Spinal cord (tissue), 10 donors: Measurements from ENCODE around the gene C4orf50. TPM values are rescaled to one million over a fixed set of nuclear protein-coding genes. Genes with fewer than 3 reads are reported as not detected.

Experiments
- DNase-seq, 6 donors: peaks; one replicate each; pipeline versions ENCODE4 v3.0.0 to v3.0.0-alpha.2; 2013 to 2015; ENCODE audit warnings: low spot score in 6 of 6, low read depth in 4 of 6
- H3K27ac ChIP-seq: one replicate; pipeline ENCODE4 v1.5.1; 2013; ENCODE audit warnings: low read depth, low read length, control low read depth
- H3K27me3 ChIP-seq: one replicate; pipeline ENCODE4 v1.6.1; 2013; ENCODE audit warnings: low read length; ENCODE audit not compliant: control insufficient read depth, insufficient read depth
- H3K36me3 ChIP-seq: one replicate; pipeline ENCODE4 v1.6.1; 2013; ENCODE audit warnings: low read length; ENCODE audit not compliant: control insufficient read depth, insufficient read depth
- H3K4me1 ChIP-seq: one replicate; pipeline ENCODE4 v1.6.1; 2013; ENCODE audit warnings: low read length; ENCODE audit not compliant: control insufficient read depth, insufficient read depth
- H3K4me3 ChIP-seq: one replicate; pipeline ENCODE4 v1.5.1; 2013; ENCODE audit warnings: low read depth, low read length, control low read depth
- H3K9me3 ChIP-seq: one replicate; pipeline ENCODE4 v1.6.1; 2013; ENCODE audit warnings: low read length; ENCODE audit not compliant: control insufficient read depth, insufficient read depth
- WGBS: methylation state at CpG from one replicate; pipeline ENCODE4 v1.1.5; 2013; ENCODE audit warnings: missing lambda C conversion rate; ENCODE audit not compliant: insufficient coverage; 5-methylcytosine and 5-hydroxymethylcytosine counted together
- polyA plus RNA-seq, 2 donors: library from polyadenylated mRNA; unstranded; fragments of 120-200 nt; gene quantifications; one replicate each; pipeline ENCODE4 v1.2.1, GENCODE V29; 2013; ENCODE audit not compliant: insufficient read length in 2 of 2
- total RNA-seq, 2 donors: library from RNA; depleted of rRNA in 1 of 2; stranded (reverse); fragments of 120-200 nt in 1 of 2; fragments of >200 nt in 1 of 2; gene quantifications; one replicate each; pipeline versions ENCODE4 v1.2.3 to v1.2.4, GENCODE V29; 2013 to 2014
- donor health status: healthy.

The C4orf50 gene
- total and polyA plus RNA-seq, 4 donors, result 1.9 to 6.4 (median 2.7) TPM

DNA sequence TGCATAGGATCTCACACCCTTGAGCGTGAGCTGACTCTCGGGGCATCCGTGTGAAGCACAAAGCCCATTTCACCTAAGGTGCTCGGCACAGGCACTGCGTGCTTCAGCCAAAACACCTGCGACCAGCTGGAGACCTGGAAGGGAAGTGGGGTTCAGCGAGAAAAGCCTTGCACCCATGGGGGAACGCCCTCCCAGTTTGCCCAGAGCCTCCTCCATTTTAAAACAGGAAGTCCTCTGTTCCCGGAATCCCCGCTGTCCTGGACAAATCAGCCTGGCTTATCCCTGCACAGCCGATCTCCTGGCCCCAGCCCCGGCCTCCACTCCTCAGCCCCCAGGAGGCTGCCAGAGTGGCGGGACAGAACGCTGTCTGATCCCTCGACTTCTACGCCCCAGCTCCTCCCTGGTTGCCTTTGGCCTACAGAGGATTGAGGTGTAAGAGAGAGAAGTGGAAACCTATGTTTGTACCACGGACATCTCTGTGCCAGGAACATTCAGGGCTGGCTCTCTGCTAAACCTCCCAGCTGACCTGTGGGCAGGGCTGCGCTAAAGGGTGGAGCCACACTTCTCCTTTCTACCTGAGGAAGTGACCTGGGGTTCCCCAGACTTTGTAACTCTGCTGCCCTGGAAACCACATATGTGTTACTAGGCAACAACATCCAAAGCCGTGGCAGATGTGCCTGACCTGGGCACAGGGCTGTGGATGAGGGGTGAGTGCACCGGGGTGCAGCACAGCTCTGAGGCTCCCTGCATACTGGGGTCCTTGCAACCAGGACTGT is 3.8 kb upstream of the C4orf50 start:
- no peak overlapping the region for H3K27ac ChIP-seq
- WGBS, result 83% methylated on average over 16 of the region's 20 CpGs
- no peak overlapping the region for H3K4me3 ChIP-seq
- DNase-seq, result no peak
- H3K4me1 ChIP-seq, result peaks cover 9% of the 10 kb centered on the region
- H3K36me3 ChIP-seq, result peaks cover 15% of the 10 kb centered on the region
- H3K9me3 ChIP-seq, result no peaks in the 10 kb centered on the region
- no peaks in the 10 kb centered on the region for H3K27me3 ChIP-seq

DNA sequence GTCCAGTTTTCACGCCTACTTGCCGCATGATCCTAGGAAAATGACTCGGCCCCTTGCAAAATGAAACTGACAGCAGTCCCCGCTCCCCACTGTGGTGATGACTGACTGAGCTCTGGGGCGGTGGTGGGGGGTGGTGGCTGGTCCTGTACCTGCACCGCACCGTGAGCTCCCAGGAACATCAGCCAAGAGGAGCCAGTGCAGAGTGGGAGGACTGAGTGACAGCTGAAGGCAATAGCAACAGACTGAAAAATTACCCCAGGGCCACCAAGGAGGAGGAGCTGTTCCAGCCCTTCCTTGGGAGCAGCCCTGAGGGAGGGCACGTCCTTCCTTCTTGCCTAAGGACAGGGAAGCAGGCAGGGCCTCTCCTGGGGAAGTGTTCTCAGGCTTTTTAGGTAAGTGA is 2.4 kb upstream of the C4orf50 start:
- Histone ChIP-seq H3K36me3 (peaks cover 13% of the 10 kb centered on the region), H3K4me1 (peaks cover 9% of the 10 kb centered on the region), H3K4me3 (no peak overlapping the region), H3K27me3 (no peaks in the 10 kb centered on the region), H3K27ac (no peak overlapping the region), H3K9me3 (no peaks in the 10 kb centered on the region)
- WGBS, result 81% methylated on average over 8 of the region's 8 CpGs
- DNase-seq, result no peak

DNA sequence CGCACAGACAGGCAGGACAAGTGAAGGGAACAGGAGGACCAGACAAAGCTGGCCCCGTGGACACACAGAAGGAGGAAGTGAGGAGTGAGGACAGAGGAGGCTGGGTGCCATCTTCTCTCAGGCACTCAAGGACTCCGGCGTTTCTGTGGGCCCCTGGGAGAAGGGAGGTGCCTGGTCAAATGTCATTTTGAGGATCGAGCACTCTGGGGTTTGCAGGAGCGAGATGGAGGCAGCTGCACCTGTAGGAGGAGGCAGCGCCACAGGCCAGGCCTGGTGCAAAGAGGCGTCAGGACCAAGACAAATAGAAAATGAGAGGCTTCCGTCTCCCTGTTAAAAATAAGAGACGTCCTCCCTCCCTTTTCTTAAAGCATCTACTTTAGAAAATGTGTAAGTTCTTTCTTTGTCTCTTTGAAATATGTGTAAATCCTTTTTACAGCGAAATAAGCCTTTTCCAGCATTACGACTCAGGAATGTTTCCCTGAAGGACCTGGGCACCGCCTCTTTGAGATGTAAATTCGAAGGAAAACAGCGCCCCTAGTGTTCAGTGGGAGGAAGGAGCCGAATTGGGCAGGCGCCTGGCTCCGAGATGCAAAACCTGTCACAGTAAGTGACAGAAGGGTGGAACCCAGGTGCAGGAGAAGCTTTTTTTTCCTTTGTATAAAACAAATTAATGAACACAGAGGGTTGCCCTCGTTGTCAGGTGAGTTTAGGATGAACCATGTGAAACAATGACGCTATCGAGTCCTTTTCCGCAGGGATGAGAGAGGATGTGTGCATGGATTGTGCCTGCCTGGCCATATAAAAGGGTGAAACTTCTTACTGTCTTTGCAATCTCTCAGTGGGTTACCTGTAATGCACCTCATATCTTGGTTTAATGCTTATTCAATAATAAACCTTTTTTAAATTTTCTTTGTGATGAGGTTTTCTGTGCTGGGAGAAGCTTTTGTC is 1.4 kb upstream of the C4orf50 start:
- Histone ChIP-seq H3K27ac (no peak overlapping the region), H3K4me1 (peaks cover 9% of the 10 kb centered on the region), H3K36me3 (peaks cover 13% of the 10 kb centered on the region), H3K9me3 (no peaks in the 10 kb centered on the region), H3K4me3 (no peak overlapping the region), H3K27me3 (no peaks in the 10 kb centered on the region)
- 25% methylated on average over 14 of the region's 22 CpGs for WGBS
- peak in 5 of 6 donors; percentile 46 to 94 (median 57) for DNase-seq

DNA sequence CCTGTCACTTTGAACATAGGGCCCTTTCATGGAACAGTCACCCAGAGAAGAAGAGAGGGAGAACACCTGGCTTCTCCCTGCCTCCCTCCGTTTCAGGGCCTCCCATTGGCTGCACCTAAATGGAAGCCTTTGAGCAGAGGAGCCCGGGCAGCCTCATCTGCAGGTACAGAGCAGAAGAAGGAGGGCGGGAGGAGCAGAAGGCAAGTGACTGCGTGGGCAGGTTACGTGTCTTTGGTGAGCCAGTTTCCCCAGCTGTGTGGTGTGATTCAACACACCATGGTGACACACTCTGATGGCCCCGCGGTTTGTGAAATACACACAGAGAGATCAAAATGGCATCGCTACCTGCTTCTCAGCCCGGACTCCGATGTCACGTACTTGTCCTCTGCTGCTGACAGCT is 431 bp downstream of the C4orf50 start:
- Histone ChIP-seq H3K27me3 (no peaks in the 10 kb centered on the region), H3K36me3 (peaks cover 5% of the 10 kb centered on the region), H3K4me3 (no peak overlapping the region), H3K27ac (no peak overlapping the region), H3K4me1 (peaks cover 9% of the 10 kb centered on the region), H3K9me3 (no peaks in the 10 kb centered on the region)
- DNase-seq, result no peak
- 92% methylated on average over 11 of the region's 11 CpGs for WGBS

DNA sequence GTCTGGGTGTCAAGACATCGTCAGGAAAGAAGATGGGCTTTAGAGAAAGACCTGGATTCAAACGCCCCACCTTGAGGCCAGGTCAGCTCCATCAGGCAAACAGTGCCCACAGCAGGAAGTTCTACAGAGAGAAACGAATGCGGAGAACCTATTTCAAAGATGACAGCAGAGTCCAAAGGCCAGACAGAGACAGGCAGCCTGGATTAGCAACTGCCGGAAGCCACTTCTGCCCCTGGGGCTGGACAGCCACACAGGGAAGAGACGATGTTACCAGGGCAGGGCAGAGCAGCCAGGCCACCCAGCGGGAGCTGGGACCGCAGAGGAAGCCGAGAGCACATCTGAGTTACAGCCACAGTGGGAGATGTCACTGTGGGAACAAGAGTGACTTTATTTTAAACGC is 1.2 kb downstream of the C4orf50 start:
- WGBS, result 70% methylated on average over 10 of the region's 10 CpGs
- no peak overlapping the region for H3K27ac ChIP-seq
- H3K4me3 ChIP-seq, result no peak overlapping the region
- no peak for DNase-seq
- H3K4me1 ChIP-seq, result peaks cover 8% of the 10 kb centered on the region
- no peaks in the 10 kb centered on the region for H3K9me3 ChIP-seq
- H3K36me3 ChIP-seq, result no peaks in the 10 kb centered on the region
- H3K27me3 ChIP-seq, result no peaks in the 10 kb centered on the region

DNA sequence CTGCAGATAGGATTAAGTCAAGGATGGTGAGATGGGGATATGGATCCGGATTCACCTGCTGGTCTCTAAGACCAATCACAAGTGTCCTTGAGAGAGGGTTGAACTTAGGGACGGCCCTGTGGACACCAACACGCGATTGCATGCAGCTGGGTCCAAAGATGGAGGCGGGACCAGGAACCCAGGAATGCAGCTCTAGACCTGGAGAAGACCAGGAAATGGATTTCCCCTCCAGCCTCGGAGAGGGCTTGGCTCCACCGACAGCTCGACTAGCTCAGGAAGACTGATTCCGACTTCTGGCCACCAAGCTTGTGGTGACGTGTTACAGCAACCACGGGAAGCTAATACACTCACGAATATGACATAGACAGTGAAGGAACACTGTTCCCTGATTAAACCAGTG is 4.7 kb downstream of the C4orf50 start:
- no peak overlapping the region for H3K4me3 ChIP-seq
- DNase-seq, result no peak
- H3K27me3 ChIP-seq, result peaks cover 6% of the 10 kb centered on the region
- H3K27ac ChIP-seq, result no peak overlapping the region
- H3K36me3 ChIP-seq, result no peaks in the 10 kb centered on the region
- WGBS, result 87% methylated on average over 12 of the region's 12 CpGs
- H3K4me1 ChIP-seq, result peaks cover 8% of the 10 kb centered on the region
- H3K9me3 ChIP-seq, result no peaks in the 10 kb centered on the region

DNA sequence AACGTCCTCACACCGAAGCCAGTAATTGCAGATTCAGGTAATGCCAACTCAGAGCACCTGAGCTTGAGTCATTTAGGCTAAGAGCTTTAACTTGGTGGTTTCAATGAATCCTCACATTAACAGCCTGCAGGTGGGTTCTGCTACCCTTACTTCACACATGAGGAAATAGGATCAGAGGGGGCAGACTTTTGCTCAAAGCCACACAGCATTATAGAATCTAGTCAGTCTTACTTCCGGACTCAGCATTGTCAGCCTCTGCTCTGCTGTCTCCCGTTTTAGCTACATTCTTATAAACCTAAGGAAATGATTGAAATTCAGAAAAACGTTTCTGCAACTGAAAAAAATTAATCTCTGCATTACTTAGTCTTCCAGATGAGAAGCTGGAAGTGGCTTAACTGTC is 6.0 kb downstream of the C4orf50 start:
- WGBS, result 100% methylated on average over 2 of the region's 5 CpGs
- no peak overlapping the region for H3K27ac ChIP-seq

DNA sequence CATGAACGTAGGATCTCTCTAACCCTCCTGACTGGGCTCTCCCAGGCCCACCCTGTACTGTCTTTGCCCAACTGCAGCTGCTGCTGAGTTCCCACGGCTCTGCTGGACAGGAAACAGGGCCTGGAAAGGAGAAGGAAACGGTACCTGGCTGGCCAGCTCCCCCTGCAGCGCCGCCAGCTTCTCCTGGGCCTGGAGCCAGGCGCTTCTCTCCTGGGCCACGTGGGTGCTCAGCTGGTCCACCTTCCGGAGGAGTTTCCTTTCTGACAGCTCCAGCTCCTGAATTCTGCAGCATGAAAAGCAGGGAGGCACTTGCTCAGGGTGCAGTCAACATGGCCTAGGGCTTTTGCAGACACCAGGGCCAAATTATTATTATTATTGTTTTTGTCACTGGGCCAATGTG is 6.5 kb downstream of the C4orf50 start:
- WGBS, result 24% methylated on average over 8 of the region's 8 CpGs
- H3K27me3 ChIP-seq, result peaks cover 16% of the 10 kb centered on the region
- H3K9me3 ChIP-seq, result no peaks in the 10 kb centered on the region
- no peaks in the 10 kb centered on the region for H3K36me3 ChIP-seq
- peaks cover 8% of the 10 kb centered on the region for H3K4me1 ChIP-seq
- no peak overlapping the region for H3K27ac ChIP-seq
- peak in 2 of 6 donors; percentile 17 to 21 for DNase-seq
- H3K4me3 ChIP-seq, result no peak overlapping the region

More for the DNA sequence above, 6.0 kb downstream of the C4orf50 start:
- Histone ChIP-seq H3K27me3 (peaks cover 11% of the 10 kb centered on the region), H3K4me3 (no peak overlapping the region), H3K9me3 (no peaks in the 10 kb centered on the region), H3K36me3 (no peaks in the 10 kb centered on the region), H3K4me1 (peaks cover 8% of the 10 kb centered on the region)
- DNase-seq, result no peak

DNA sequence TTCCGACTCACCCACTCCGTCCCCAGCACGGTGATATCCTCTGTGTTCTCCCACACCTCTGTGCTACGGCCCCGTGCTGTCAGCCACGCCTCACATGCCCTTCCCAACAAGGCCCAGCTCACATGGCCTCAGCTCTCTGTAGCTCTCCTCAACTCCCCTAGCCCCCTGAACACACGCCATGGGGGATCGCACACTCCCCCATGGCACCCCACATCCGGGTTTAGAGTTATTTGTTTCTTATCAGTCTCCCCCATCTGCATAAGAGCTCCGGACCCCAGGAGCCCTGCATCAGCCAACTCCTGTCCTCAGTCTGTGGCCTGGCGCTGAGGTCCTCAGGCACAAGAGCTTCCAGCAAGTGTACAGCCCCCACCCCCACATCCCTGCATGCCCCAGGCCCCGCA is 7.0 kb downstream of the C4orf50 start:
- WGBS, result 74% methylated on average over 11 of the region's 12 CpGs
- Histone ChIP-seq H3K4me1 (peaks cover 8% of the 10 kb centered on the region), H3K36me3 (no peaks in the 10 kb centered on the region), H3K27ac (no peak overlapping the region), H3K4me3 (no peak overlapping the region), H3K9me3 (no peaks in the 10 kb centered on the region), H3K27me3 (peaks cover 18% of the 10 kb centered on the region)
- DNase-seq, result no peak
